Measurements from ENCODE around the gene C10orf67.

GRCh38 chr10:23291551-23292334, 52.9 kb downstream of the C10orf67 start:
- TF ChIP-seq POLR2A (IDR thresholded peaks at IDR 0.05) (no peak), CTCF (IDR thresholded peaks at IDR 0.05 in 4 of 5, conservative IDR thresholded peaks at IDR 0.05 in 1 of 5) (no peak)
